ENCODE measurements around the gene TMEM11. TPM values are rescaled to one million over a fixed set of nuclear protein-coding genes. Genes with fewer than 3 reads are reported as not detected.

The TMEM11 gene
- total RNA-seq, 3 donors from 2014 or later (not counting 1 experiment from before 2014, with no cell fraction given), result 18.4 to 27.0 (median 18.6) TPM

DNA sequence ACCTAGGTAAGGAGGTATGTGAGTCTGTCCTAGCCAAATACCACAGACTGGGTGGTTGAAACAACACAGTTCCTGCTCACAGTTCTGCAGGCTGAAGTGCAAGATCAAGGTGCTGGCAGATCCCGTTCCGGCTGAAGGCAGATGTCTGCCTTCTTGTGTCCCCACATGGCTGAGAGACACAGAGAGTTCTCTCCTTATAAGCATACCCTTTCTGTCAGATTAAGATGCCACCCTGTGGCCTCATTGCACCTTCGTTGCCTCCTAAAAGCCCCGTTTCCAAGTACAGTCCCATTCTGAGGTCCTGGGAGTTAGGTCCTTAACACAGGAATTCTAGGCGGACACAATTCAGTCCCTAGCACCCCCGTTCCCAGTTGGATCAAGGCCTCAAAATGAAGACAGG lies 9.1 kb upstream of the TMEM11 start:
- TF ChIP-seq, protein P1, sequence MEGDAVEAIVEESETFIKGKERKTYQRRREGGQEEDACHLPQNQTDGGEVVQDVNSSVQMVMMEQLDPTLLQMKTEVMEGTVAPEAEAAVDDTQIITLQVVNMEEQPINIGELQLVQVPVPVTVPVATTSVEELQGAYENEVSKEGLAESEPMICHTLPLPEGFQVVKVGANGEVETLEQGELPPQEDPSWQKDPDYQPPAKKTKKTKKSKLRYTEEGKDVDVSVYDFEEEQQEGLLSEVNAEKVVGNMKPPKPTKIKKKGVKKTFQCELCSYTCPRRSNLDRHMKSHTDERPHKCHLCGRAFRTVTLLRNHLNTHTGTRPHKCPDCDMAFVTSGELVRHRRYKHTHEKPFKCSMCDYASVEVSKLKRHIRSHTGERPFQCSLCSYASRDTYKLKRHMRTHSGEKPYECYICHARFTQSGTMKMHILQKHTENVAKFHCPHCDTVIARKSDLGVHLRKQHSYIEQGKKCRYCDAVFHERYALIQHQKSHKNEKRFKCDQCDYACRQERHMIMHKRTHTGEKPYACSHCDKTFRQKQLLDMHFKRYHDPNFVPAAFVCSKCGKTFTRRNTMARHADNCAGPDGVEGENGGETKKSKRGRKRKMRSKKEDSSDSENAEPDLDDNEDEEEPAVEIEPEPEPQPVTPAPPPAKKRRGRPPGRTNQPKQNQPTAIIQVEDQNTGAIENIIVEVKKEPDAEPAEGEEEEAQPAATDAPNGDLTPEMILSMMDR (IDR thresholded peaks at IDR 0.05), result no peak
- 99% methylated on average over 6 of the region's 6 CpGs for WGBS (ENCODE audit: insufficient coverage)
- no peaks in the 10 kb centered on the region for H3K9me3 Mint-ChIP-seq
- H3K9me3 ChIP-seq (ENCODE audit: control insufficient read depth, insufficient read depth, low read length), result no peaks in the 10 kb centered on the region
- no peaks in the 10 kb centered on the region for H3K27me3 ChIP-seq (ENCODE audit: control insufficient read depth, insufficient read depth, low read length)
- H3K36me3 Mint-ChIP-seq, result no peaks in the 10 kb centered on the region
- intact Hi-C loops (cut with micrococcal nuclease), result no loop called here
- H3K27me3 Mint-ChIP-seq (ENCODE audit: low read depth in 2 of 2), result no peaks in the 10 kb centered on the region
- no peak overlapping the region for H3K4me3 ChIP-seq (ENCODE audit: low read length)
- H3K27ac Mint-ChIP-seq, result no peak overlapping the region
- DNase-seq (no peak), ATAC-seq (no peak)
- no peaks in the 10 kb centered on the region for H3K4me1 Mint-ChIP-seq
- H3K4me3 Mint-ChIP-seq, result no peak overlapping the region
- no peaks in the 10 kb centered on the region for H3K4me1 ChIP-seq (ENCODE audit: control insufficient read depth, insufficient read depth, low read length)
- no peaks in the 10 kb centered on the region for H3K36me3 ChIP-seq (ENCODE audit: control insufficient read depth, insufficient read depth, low read length)
- no peak overlapping the region for H3K27ac ChIP-seq (ENCODE audit: low read length)

DNA sequence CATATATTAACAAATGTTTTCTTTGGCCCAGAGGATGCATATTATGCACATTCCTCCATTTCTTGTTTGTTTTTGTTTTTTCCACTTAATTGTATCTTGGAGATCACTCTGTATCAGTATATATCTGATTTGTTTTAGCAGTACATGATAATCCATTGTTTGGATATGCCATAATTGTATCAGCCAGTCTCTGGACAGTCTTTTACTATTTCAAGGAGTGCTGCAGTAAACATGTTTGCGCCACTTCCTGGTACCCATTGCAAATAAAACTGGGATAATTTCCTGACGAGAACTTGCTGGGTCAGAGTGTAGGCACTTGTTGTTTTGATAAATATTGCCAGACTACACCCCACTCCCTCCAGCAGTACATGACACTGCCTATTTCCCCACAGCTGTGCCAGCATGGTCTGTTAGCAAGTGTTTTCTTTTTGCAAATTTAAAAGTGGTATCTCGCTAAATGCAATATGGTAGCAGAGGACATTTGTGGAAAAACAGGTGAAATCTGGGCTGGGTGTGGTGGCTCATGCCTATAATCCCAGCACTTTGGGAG lies 4.9 kb upstream of the TMEM11 start:
- H3K27ac ChIP-seq (ENCODE audit: low read length), result no peak overlapping the region

GRCh38 chr17:21218101-21218500 lies 4.1 kb upstream of the TMEM11 start:
- Histone ChIP-seq H3K27me3 (ENCODE audit: control insufficient read depth, insufficient read depth, low read length) (no peaks in the 10 kb centered on the region), H3K9me3 (ENCODE audit: control insufficient read depth, insufficient read depth, low read length) (no peaks in the 10 kb centered on the region), H3K4me1 (ENCODE audit: control insufficient read depth, insufficient read depth, low read length) (peaks cover 15% of the 10 kb centered on the region), H3K27ac (ENCODE audit: low read length) (no peak overlapping the region), H3K4me3 (ENCODE audit: low read length) (no peak overlapping the region), H3K36me3 (ENCODE audit: control insufficient read depth, insufficient read depth, low read length) (no peaks in the 10 kb centered on the region)
- intact Hi-C loops (cut with micrococcal nuclease), result no loop called here
- H3K27me3 Mint-ChIP-seq (ENCODE audit: low read depth in 2 of 2), result no peaks in the 10 kb centered on the region
- 89% methylated on average over 3 of the region's 3 CpGs for WGBS (ENCODE audit: insufficient coverage)
- ATAC-seq (no peak), DNase-seq (no peak)
- no peak overlapping the region for H3K4me3 Mint-ChIP-seq
- no peak overlapping the region for H3K27ac Mint-ChIP-seq
- TF ChIP-seq, protein P1 (IDR thresholded peaks at IDR 0.05), result no peak
- H3K36me3 Mint-ChIP-seq, result no peaks in the 10 kb centered on the region
- H3K4me1 Mint-ChIP-seq, result peaks cover 15 to 23% of the 10 kb centered on the region in 2 donors
- no peaks in the 10 kb centered on the region for H3K9me3 Mint-ChIP-seq

More for the DNA sequence above, 4.9 kb upstream of the TMEM11 start:
- intact Hi-C loops (cut with micrococcal nuclease), result no loop called here
- no peak overlapping the region for H3K27ac Mint-ChIP-seq
- peaks cover 11 to 19% of the 10 kb centered on the region in 2 donors for H3K4me1 Mint-ChIP-seq
- H3K9me3 Mint-ChIP-seq, result no peaks in the 10 kb centered on the region
- H3K4me1 ChIP-seq (ENCODE audit: control insufficient read depth, insufficient read depth, low read length), result peaks cover 11% of the 10 kb centered on the region
- no peak overlapping the region for H3K4me3 Mint-ChIP-seq
- H3K4me3 ChIP-seq (ENCODE audit: low read length), result no peak overlapping the region
- DNase-seq, result no peak
- H3K36me3 ChIP-seq (ENCODE audit: control insufficient read depth, insufficient read depth, low read length), result no peaks in the 10 kb centered on the region
- no peaks in the 10 kb centered on the region for H3K27me3 ChIP-seq (ENCODE audit: control insufficient read depth, insufficient read depth, low read length)
- H3K27me3 Mint-ChIP-seq (ENCODE audit: low read depth in 2 of 2), result no peaks in the 10 kb centered on the region
- H3K9me3 ChIP-seq (ENCODE audit: control insufficient read depth, insufficient read depth, low read length), result no peaks in the 10 kb centered on the region
- H3K36me3 Mint-ChIP-seq, result no peaks in the 10 kb centered on the region
- no peak for ATAC-seq
- TF ChIP-seq, protein P1 (IDR thresholded peaks at IDR 0.05), result no peak
- WGBS (ENCODE audit: insufficient coverage), result 90% methylated on average over 3 of the region's 3 CpGs

GRCh38 chr17:21217346-21217745 lies 3.4 kb upstream of the TMEM11 start:
- Mint-ChIP-seq H3K4me1 (peaks cover 23 to 30% of the 10 kb centered on the region in 2 donors), H3K4me3 (no peak overlapping the region), H3K36me3 (no peaks in the 10 kb centered on the region), H3K9me3 (no peaks in the 10 kb centered on the region), H3K27ac (no peak overlapping the region), H3K27me3 (ENCODE audit: low read depth in 2 of 2) (no peaks in the 10 kb centered on the region)
- DNase-seq (no peak), ATAC-seq (no peak)
- no peaks in the 10 kb centered on the region for H3K36me3 ChIP-seq (ENCODE audit: control insufficient read depth, insufficient read depth, low read length)
- no peak overlapping the region for H3K4me3 ChIP-seq (ENCODE audit: low read length)
- intact Hi-C loops (cut with micrococcal nuclease), result no loop called here
- peaks cover 21% of the 10 kb centered on the region for H3K4me1 ChIP-seq (ENCODE audit: control insufficient read depth, insufficient read depth, low read length)
- TF ChIP-seq, protein P1 (IDR thresholded peaks at IDR 0.05), result no peak
- H3K27ac ChIP-seq (ENCODE audit: low read length), result no peak overlapping the region
- no peaks in the 10 kb centered on the region for H3K9me3 ChIP-seq (ENCODE audit: control insufficient read depth, insufficient read depth, low read length)
- 100% methylated on average over 1 of the region's 1 CpG for WGBS (ENCODE audit: insufficient coverage)
- H3K27me3 ChIP-seq (ENCODE audit: control insufficient read depth, insufficient read depth, low read length), result no peaks in the 10 kb centered on the region
